ENCODE results near the gene BAZ2B.

DNA sequence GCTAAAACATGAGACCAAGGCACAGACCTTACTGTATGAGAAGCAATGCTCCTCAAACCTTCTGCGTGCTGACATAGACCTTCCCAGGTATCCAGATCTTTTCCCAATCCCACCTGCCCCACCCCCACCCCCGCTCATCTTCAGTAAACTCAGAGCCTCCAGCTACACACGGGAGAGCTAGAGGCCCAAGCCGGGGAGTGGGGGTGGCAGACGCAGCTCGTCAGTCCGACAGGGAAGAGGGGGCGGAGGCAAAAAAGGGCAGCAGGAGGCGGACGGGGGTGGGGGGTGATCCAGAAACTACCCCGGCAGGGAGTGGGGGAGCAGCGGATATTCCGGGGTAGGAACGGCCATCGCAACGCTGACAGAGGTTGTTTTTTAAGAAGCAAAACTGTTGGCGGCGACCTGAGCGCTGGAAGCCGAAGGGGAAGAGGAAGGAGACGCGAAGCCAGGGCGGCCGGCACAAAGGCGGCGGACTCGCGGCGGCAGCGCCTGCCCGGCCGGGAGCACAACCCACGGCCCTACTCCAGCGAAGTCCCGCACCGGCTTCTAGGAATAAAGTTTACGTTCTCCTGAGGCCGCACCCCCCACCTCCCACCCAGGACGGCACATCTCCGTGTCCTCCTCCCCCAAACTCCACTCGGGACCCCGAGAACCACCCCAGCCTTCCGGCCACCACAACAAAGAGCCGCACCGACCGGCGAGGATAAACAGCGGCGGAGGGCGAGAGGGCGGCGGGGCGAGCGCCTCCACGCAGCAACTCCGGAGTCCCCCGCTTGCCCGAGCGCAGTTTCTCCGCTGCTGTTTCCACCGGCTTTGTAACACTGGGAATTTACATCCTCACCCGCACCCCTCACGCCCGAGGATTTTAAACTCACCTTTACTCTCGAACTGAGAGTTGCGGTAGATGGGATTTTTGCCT, 722 bp downstream of the BAZ2B start:
- TF ChIP-seq, protein P1, sequence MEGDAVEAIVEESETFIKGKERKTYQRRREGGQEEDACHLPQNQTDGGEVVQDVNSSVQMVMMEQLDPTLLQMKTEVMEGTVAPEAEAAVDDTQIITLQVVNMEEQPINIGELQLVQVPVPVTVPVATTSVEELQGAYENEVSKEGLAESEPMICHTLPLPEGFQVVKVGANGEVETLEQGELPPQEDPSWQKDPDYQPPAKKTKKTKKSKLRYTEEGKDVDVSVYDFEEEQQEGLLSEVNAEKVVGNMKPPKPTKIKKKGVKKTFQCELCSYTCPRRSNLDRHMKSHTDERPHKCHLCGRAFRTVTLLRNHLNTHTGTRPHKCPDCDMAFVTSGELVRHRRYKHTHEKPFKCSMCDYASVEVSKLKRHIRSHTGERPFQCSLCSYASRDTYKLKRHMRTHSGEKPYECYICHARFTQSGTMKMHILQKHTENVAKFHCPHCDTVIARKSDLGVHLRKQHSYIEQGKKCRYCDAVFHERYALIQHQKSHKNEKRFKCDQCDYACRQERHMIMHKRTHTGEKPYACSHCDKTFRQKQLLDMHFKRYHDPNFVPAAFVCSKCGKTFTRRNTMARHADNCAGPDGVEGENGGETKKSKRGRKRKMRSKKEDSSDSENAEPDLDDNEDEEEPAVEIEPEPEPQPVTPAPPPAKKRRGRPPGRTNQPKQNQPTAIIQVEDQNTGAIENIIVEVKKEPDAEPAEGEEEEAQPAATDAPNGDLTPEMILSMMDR (conservative IDR thresholded peaks at IDR 0.05; ENCODE audit: low read length): no peak
- no peak for TF ChIP-seq EZH2phosphoT487 (IDR thresholded peaks at IDR 0.05; ENCODE audit: borderline replicate concordance)

Measured in Loucy (cell line).